AG09319 (cell line): Measurements from ENCODE around the gene CDH15.

Experiments
- DNase-seq: peaks from one replicate; pipeline ENCODE4 v3.0.0-alpha.2; 2010; ENCODE audit warnings: low read depth; ENCODE audit errors: extremely low read depth
- CTCF ChIP-seq: IDR thresholded peaks from 2 replicates; pipeline ENCODE4 v1.5.1; 2011; ENCODE audit warnings: low read depth, mild to moderate bottlenecking, inconsistent platforms, low read length, moderate library complexity

CDH15 gene

GRCh38 chr16:89137666-89138512, 33.7 kb upstream of the CDH15 start:
- no peak for TF ChIP-seq CTCF
- DNase-seq, result no peak

GRCh38 chr16:89138513-89138795, 33.1 kb upstream of the CDH15 start:
- TF ChIP-seq CTCF, result no peak
- no peak for DNase-seq

- TF ChIP-seq CTCF, result no peak
These were observed 32.6 kb upstream of the CDH15 start for GRCh38 chr16:89138843-89139520.

GRCh38 chr16:89139907-89140361, 31.6 kb upstream of the CDH15 start:
- TF ChIP-seq CTCF, result no peak
- DNase-seq, result no peak

More at GRCh38 chr16:89138843-89139520, 32.6 kb upstream of the CDH15 start:
- DNase-seq, result no peak

GRCh38 chr16:89140401-89140800, 31.1 kb upstream of the CDH15 start:
- TF ChIP-seq CTCF, result no peak

GRCh38 chr16:89140981-89141883, 30.3 kb upstream of the CDH15 start:
- no peak for TF ChIP-seq CTCF
- DNase-seq, result no peak

More at GRCh38 chr16:89140401-89140800, 31.1 kb upstream of the CDH15 start:
- no peak for DNase-seq
